SU-DHL-6 (cell line): ENCODE data around the gene DUS3L.

Experiments
- CTCF ChIP-seq: fragments of 200-600 bp; sonication (generic); IDR thresholded peaks from one replicate; pipeline ENCODE4 v1.5.1; 2017; ENCODE audit warnings: antibody characterized with exemption, mild to moderate bottlenecking, low read length, moderate library complexity; ENCODE audit not compliant: insufficient read depth, poor library complexity, severe bottlenecking
- EZH2phosphoT487 ChIP-seq: fragments of 200-600 bp; sonication (generic), shearing (Covaris generic); conservative IDR thresholded peaks from 2 replicates; pipeline ENCODE4 v1.6.1; 2018; ENCODE audit warnings: mild to moderate bottlenecking, antibody characterized with exemption, low read length, moderate library complexity, mixed read lengths

DNA sequence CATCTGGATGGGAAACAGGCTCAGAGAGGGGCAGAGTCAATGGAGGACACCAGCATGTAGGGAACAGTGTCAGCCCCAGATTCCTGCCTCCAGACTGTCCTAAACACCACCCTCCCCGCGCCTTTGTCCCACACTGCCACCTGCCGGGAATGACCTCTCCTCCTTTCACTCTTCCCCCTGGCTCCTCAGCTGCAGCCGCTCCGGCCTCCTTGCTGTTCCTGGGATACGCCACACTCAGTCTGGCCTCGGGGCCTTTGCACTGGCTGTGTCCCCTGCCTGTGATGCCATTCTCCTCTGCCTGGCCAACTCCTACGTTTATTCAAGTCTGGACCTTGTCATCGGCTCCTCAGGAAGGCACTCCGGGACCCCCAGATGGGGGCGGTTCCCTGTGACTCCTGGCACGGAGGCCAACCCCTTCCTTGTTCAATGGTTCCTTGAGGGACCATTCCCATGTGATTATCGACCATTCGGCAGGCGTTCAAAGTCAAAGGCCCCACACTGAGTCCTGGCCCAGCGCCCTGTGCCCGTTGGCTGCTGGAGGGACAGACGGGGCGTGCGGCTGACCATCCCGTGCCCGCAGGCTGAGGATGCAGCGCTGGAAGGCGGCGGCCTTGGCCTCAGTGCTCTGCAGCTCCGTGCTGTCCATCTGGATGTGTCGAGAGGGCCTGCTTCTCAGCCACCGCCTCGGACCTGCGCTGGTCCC is 32.8 kb upstream of the DUS3L start:
- TF ChIP-seq CTCF, result peak; percentile 22
- no peak for TF ChIP-seq EZH2phosphoT487
